CD4-positive, alpha-beta T cell treated with Interleukin-2 at 100 ng/mL for 4 hours (primary cell): ENCODE measurements around the gene CAPG.
A peak's percentile ranks its signal among the peaks of the same experiment; 100 is the strongest.
"Not testable (repeated sequence)": the region's sequence is repeated elsewhere in the genome, so short reads cannot be mapped to it uniquely, and the experiment has no call there.

ENCODE experiments used
- DNase-seq: peaks from one replicate; pipeline ENCODE4 v3.0.0-alpha.2; 2020; ENCODE audit warnings: low spot score

The CAPG gene

DNA sequence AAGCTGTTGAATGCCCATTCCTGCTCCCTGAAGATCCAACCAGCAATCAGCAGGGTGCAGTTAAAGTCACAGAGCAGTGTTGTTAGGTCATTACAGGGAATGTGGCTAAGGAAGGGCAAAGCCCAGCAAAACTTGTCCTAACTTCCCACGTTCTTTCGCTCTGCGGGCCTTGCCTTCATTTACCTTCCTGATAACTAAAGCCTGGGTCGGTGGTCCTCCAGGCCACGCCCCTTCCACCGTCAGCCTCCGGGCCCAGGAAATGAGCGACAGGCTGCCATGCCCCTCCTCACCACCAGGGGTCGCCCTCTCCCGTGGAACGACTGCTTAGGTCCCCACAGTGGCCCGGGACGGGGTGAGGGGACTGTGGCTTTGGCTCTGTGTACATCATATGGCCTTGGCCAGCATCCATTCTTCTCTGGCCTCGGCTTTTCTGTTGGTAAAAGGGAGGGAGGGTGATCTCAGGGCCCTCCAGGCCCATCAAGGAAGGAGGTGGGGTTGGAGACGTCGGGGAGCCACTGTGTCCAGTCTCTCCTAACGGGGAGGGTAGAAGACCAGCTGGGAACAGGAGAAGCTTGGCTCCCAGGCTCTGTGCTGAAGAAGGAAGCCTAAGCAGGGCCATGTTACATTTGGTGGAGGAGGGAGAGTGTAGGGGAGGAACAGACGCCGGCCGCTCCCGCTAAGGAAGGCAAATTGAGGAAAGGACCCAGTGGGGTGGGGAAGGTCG, 10.5 kb upstream of the CAPG start:
- peak; percentile 89 for DNase-seq

DNA sequence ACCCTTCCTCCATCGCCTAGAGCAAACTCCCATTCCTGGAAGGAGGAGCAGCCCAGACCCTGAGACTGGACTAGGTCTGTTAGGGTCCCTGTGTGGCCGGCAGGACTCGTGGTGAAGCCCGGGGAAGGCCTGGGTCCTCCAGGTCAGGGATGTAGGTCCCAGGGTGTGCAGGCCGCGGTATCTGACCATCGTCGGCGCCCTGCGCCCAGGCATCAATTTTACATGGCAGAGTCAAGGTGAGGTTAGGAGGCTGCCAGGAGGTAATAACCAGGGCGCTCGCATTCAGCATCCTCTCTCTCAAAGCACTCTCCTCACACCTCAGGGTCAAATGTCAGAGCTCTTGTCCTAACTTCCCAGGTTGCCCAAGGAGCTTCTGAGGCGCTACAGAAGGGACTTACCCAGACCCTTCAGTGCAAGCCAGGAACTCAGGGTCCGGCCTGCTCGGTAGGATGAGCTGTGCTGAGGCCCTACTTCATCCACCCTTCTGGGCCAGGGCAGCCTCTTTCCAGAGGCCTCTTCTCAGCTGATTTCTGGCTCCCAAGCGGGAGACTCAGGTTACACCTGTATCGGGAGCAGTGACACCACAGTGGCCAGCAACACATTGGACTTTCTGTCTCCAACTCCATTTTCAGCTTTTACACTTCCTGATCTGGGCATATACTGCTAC, 9.0 kb upstream of the CAPG start:
- DNase-seq = no peak

DNA sequence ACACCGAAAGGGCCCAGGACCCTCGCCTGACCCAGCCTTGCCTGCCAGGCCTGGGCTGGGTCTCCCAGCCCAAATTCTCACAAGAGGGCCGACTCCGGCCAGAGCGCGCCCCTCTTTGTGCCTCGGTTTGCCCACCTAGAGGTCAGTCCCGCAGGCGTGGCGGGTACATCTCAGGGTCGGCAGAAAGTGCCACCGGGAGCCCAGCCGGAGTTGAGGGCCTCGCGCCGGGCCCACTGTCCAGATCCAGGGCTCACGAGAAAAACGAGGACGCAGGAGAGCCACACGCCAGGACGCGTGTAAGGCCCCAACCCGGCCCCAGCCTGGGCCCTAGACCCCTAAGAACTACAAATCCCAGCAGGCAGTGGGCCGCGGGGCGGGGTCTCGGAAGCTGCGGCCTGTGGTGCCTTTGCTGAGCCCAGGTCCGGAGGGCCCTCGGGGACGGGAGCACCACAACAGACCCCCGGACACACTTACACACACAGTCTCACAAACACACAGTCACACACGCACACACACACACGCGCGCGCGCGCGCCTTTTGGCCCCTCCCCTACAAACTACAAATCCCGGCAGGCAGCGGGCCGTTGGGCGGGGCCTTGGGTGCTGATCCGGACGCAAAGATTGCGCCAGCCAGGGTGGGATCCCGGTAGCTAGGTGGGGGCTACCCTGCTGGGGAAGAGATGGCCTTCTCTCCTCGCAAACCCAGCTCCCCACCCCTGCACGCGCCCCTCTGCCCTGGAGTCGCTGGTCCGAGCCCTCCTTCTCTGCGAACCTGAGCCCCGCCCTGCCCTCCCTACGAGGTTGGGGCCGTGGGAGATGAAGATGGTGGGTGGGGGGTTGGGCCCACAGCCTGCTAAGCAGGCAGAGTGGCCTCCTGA, 8.2 kb upstream of the CAPG start, which contains the start of gene SH2D6:
Gene SH2D6, plus strand, starts transcription at position 583 of the 877 bp plus-strand sequence. CDS start 10,752 bp downstream, outside the sequence.
- peak; percentile 83 for DNase-seq

DNA sequence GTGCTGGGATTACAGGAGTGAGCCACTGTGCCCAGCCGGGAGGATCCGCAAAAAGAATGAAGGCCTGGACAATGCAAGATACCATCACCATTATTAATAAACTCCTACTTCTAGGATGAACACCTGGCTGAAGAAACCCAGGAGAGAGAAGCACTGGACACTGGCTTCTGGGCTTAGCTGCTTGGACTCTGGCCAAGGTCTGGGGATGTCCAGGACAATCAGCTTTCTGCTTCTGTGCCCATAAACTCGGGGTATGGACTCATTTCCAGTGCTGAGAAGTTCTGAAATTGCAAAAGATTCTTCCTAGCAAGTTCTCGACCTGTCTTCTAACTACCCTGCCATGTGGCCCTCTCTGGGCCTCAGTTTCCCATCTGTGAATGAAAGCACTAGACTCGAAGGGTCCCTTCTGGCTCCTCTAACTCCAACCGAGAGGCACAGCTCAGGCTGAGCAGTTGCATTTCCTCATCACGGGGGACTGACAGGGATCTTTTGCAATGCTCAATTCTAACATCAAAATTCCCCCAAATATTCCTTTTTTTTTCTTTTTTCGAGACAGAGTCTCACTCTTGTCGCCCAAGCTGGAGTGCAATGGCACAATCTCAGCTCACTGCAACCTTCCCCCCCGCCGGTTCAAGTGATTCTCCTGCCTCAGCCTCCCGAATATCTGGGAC, 5.9 kb upstream of the CAPG start:
- no peak for DNase-seq

DNA sequence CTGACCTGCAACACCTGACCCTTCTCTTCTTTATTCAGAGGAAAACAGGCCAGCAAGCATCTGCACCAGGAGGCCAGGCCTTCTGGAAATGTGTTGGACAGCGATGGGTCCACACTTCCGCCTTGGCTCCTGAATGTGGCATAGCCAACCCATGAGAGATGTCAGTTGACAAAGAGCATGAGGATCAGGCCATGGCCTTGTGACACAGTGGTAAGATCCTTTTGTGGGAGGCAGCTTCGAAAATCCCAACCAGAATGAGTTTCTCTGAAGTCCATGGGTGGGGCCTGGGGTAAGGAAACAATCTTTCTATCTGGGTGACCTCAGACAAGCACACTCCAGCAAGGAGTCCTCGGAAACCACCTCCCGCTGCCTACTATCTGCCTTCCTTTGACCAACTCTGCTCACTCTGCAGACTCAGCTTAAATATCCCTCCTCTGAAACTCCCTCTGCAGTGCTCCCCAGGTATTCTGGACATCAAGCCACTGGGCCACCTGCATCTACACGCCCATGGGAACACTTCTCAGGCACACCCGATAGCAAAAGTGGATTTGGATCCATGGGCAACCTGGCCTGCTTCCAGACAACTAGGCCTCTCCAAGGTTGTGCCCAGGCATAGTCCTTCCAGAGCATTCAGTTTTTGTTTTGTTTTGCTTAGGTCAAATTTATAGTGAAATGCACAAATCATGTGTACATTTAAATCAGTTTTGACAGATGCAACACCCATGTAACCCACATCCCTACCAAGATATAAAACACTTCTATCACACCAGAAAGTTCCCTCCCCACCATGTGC, 4.8 kb upstream of the CAPG start:
- DNase-seq = no peak

DNA sequence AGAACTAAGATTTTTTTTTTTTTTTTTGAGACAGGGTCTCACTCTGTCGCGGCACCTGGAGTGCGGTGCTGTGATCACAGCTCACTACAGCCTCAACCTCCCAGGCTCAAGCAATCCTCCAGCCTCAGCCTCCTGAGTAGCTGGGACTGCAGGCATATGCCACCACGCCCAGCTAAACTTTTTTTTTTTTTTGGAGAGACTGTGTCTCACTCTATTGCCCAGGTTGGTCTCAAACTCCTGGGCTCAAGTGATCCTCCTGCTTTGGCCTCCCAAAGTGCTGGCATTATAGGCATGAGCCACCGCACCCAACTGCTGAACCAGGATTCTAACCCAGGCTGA, 4.2 kb upstream of the CAPG start:
- not testable (repeated sequence) for DNase-seq

DNA sequence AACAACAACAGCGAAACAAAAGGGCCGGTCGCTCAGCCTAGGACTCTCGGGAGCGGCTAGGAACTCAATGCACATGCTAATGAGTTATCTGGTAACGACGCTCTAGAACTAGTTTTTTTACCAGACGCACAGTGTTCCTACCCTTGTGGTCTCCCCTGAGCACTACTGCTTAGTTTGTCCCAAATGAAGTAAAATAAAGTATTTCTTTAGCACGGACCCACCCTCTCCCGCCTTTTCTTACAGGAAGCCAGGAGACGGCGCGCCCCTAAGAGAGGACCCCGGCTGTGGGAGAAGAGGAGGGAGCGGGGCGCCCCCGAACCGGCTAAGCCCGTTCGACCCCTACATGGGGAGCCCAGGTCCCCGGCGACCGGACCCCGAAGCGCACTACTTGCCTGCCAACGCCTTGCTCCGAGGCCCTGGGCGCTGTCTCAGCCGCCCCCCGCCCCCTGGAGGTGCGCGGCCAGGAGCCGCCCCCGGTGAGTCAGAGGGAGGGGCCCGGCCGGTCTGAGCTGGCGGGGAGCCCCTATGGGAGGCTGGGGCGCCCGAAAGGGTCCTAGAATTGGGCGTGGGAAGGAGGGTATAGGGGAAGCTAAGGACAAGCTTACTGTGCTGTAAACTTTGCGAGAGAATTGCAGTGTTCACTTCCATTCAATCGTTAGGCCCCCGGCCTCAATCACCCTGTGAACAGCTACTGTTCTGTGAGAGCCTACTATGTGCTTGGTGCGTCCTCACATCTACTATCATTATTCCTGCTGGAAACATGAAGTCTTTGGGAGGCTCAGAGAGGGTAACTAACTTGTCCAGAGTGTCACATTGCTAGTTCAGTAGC, 3.6 kb upstream of the CAPG start:
- no peak for DNase-seq

DNA sequence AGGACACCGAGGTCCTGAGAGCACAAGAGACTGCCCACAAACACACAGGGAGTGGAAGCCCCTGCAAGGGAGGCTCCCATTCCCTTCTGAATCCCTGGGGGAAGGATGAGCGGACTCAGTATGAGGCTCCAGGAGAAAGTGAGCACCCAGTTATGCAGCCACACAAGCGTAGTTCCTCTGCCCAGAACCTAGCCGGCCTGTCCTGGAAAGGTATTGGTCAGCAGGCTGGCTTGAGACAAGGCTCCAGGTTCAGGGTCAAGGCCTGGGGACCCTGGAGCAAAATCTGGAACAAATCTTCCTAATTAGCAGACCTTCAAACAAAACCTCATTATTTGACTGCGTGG, 1.2 kb upstream of the CAPG start:
- DNase-seq = no peak

DNA sequence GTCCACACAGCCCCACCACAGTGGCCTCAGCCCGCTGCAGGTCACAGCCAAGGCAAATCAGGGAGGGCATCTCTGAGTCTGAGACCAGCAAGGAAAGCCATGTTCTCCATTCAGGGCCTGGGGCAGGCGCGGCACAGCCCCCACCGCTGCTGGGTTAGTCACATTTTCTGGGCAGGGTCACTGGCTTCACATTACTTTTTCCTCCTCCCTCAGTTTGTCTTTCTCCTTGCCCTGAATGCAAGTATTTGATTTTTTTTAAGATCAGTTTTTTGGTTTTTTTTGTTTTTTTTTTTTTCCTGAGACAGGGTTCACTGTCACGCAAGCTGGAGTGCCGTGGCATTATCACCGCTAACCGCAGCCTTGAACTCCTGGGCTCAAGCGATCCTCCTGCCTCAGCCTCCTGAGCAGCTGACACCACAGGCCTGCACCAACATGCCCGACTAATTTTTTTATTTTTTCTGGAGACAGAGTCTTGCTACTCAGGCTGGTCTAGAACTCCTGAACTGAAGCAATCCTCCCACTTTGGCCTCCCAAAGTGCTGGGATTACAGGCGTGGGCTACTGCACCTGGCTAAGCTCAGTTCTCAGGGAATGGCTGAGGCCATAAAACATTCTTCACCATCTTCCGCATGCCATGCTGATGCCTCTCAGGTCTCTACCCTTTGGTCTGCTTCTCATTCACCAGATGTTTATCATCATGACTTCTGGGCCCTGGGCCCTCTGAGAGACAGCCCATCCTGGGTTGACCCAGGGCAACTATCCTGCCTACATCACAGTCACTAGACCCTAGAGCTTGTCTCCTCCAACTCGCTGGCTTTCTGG, 628 bp upstream of the CAPG start:
- no peak for DNase-seq

DNA sequence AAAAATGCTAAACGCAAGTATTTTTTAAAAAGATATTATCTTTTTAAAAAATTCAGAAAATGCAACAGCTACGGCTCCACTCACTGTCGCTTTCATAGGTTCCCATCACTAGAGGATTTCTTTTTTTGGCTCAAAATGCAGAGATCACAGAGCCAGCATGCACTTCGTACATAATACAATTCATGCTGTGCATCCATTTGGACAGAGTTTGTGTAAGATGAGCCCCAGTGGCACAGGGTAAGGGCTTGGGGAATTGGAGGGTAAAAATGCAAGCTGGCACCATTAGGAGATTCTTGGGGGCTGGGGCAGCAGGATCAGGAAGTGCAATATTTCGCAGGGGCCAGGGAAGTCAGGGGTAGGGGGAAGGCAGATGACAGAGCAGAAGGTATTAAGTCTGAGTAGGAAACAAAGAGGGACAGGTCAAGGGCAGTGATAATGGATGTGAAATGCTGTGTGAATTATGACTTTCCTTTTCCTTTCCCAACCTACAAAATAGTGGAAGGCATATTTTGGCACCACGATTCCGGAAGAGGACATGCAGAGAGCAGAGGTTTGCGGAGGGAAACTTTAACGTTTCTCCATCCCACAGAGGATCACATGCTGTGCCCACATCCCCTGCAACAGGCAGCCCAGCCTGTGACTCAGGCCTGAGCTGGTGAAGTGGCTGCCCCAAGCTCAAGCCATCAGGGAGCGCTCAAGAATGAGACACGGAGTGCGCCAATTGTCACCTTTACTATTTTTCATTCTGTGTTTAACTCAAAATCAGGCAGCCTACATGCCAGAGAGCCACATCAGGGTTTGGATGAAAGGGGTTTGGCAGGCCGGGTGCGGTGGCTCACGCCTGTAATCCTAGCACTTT, 4.7 kb downstream of the CAPG start:
- peak; percentile 74 for DNase-seq

DNA sequence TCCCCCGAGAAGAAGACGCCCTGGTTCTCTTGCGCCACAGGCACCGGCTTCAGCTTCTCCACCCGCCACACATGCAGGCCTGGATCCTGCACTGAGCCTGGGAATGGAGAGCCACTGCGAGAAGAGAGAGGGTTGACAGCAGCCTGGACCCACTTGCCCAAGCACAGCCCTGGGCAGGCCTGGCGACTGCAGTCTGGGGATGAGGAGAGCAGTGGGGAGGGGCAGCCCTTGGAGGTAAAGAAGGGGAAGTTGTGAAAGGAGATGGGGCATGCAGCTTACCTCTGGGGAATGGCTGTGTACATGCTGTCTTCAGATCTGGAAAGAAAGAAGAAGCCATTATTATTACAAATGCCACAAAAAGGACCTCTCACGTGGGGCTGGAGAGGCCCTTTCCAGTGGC, 8.3 kb downstream of the CAPG start:
- no peak for DNase-seq

DNA sequence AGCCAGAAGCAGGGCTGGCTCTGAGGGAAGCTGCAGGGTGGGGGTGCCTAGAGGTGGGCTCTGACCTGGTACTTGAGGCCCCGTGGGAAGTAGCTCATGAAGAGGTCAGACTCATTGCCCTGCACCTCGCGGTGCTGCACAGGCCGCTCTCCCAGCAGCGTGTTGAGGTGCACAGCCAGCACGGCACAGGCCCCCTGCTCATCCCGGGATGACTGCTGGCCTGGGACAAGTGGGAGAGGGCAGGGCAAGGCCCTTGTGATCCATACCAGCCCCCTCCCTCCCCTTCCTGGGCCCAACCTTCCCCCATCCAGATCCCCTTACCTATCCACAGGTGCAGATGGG, 8.7 kb downstream of the CAPG start:
- no peak for DNase-seq

DNA sequence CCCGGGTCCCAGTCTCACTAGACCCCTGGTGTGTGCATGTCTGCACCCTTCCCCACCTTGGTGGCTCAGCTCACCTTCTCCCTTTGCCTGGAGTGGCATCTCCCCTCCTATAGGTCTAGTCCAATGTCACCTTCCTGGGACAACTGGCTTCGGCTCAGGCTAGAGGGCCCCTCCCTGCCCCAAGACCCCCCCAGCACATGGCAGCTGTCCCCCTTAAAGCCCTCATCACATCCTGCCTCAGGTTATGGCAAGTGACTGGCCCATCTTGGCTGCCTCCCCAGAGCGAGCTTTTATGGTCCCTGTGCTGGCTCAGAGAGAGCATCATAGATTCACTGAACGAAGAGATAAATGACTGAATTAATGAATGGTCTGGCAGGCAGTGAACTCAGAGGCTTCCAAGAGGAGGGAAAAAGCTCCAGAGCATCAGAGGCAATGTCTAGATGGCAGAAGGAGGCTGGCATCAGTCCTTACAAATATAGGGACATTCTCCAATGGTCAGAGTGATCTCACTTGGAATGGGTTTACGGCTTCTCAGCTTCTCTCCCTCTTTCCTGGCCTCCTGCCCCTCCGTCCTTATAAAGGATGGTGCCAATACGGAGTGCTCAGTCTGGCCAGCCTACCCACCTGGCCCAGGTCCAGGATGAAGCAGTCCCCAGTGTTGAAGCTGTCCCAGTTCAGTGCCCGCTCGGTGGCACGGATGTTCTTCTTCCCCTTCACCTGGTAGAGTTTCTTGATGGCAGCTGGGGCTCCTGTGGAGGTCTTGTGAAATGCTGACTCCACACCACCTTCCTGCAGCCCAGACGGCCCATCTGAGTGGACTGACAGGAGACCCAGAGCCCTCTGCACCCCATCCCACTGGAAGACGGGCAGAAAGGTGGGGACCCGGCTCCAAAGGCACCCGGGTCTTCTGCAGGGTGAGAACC, 9.4 kb downstream of the CAPG start:
- no peak for DNase-seq

DNA sequence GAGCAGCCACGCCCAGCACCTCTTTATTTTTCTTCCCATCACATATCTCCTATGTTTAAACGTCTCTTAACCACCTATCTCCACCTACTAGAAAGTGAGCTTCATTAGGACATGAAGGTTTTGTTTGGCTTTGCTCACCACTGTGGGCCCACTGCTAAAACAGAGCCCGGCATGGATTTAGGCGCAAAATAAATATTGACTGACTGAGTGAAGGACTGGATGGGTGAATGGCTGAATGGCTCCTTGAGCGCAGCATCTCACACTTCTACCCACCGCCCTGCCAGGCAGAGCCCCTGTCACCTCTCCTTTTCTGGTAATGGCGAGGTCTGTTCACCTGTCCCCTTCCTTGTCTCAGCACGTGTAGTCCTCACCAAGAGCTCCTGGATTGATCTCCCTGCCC, 10.1 kb downstream of the CAPG start:
- no peak for DNase-seq

DNA sequence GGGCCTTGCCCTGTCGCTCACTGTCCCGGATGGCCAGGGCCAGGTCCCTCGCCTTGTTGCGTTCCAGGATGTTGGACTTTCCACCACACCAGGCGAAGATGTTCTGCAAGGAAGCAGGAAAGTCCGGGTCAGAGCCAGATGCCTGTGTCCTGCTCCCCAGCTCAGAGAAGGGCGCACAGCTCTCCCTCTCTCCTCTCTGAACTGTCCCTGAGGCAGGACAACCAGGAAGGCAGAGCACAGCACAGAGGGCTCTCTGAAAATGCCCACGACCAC, 11.0 kb downstream of the CAPG start:
- no peak for DNase-seq

DNA sequence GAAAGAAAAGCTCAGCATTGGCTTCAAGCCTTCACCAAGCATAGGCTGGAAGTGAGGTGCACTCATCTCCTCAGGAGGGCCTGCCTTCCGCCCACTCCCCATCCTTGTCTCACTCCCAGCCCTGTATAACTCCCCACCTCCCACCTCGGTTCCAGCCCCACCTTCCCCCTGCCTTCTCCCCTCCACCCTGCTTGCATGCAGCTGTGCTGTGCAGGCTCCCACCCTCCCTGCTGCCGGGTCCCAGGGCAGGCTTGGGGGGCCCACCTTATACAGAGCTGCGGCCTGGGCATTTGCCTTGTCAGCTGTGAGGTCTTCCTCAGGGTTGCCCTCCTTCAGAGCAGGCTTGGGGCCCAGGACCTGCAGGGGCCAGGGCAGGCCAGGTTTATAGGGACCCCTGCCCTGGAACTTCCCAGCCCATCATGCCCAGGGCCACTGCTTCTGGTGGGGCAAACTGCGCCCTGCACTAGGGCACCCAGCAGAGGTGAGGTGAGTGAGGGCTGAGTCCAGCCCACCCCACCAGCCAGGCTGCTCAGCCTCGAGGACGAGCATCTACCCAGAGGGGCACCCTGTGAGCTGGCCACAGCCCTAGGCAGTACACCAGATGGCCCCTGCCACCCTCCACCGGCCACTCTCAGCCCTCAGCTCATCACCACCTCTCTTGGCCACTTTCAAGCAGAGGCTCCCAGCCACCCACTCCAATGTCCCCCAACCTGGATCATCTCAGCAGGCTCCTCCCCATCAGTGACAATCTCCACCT, 11.6 kb downstream of the CAPG start:
- DNase-seq = no peak

DNA sequence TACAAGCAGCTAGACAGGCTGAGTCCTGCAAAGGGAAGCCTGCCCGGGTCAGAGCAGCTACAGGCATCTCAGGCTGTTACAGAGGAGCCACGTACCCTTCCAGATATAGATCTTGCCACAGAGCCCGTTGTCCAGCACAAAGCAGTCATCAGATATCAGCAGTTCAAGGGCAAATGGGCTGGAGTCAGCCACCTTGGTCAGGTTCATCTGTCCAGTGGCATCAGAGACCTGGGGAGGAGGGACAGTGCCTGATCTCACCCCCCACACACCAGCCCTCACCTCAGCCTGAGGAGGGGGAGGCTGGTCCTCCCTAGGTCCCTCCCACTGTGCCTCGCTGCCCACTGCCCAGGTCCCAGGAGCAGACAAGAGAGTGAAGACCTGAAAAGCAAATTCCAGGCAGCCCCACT, 12.2 kb downstream of the CAPG start:
- no peak for DNase-seq
